Measurements from ENCODE around the gene ANGPTL7. TPM values are rescaled to one million over a fixed set of nuclear protein-coding genes. Genes with fewer than 3 reads are reported as not detected.
"Not testable (repeated sequence)": the region's sequence is repeated elsewhere in the genome, so short reads cannot be mapped to it uniquely, and the experiment has no call there.

The ANGPTL7 gene
- total RNA-seq, 1 donor from 2014 or later, result not detected

- Mint-ChIP-seq H3K4me3 (ENCODE audit: low read depth) (no peak overlapping the region), H3K27me3 (ENCODE audit: low read depth) (no peaks in the 10 kb centered on the region), H3K9me3 (no peaks in the 10 kb centered on the region), H3K36me3 (ENCODE audit: low read depth) (peaks cover 11% of the 10 kb centered on the region), H3K27ac (no peak overlapping the region), H3K4me1 (ENCODE audit: low read depth) (no peaks in the 10 kb centered on the region)
- intact Hi-C loops (cut with micrococcal nuclease), result no loop called here
- DNase-seq (ENCODE audit: low spot score), result no peak
These were observed 13.0 kb upstream of the ANGPTL7 start for GRCh38 chr1:11176081-11176706.

GRCh38 chr1:11178021-11179015 is 10.8 kb upstream of the ANGPTL7 start:
- intact Hi-C loops (cut with micrococcal nuclease), result no loop called here
- Mint-ChIP-seq H3K27ac (no peak overlapping the region), H3K4me1 (ENCODE audit: low read depth) (no peaks in the 10 kb centered on the region), H3K36me3 (ENCODE audit: low read depth) (peaks cover 9% of the 10 kb centered on the region), H3K27me3 (ENCODE audit: low read depth) (no peaks in the 10 kb centered on the region), H3K9me3 (no peaks in the 10 kb centered on the region), H3K4me3 (ENCODE audit: low read depth) (no peak overlapping the region)
- DNase-seq (ENCODE audit: low spot score), result no peak

DNA sequence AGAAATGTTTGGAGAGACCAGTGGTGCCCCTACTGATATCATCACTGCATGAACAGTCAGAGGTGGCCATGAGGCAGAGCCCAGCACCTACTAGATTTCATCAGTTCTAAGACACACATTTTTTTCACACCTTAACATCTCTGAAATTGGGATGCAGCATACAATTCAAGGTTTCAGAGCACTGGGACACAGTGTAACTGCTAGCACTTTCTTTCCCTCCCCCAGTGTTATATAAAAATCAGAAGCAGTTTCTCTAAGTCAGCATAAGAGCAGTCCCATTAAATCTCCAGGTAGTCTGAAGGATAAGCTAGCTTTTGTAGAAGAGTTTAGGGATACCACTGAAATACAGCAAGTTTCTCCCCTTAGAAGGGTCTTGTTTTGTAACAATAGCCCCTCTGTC is 10.0 kb upstream of the ANGPTL7 start:
- intact Hi-C loops (cut with micrococcal nuclease), result no loop called here
- Mint-ChIP-seq H3K27ac (no peak overlapping the region), H3K4me1 (ENCODE audit: low read depth) (no peaks in the 10 kb centered on the region), H3K9me3 (no peaks in the 10 kb centered on the region), H3K4me3 (ENCODE audit: low read depth) (no peak overlapping the region), H3K36me3 (ENCODE audit: low read depth) (peaks cover 6% of the 10 kb centered on the region), H3K27me3 (ENCODE audit: low read depth) (no peaks in the 10 kb centered on the region)
- DNase-seq (ENCODE audit: low spot score), result no peak

DNA sequence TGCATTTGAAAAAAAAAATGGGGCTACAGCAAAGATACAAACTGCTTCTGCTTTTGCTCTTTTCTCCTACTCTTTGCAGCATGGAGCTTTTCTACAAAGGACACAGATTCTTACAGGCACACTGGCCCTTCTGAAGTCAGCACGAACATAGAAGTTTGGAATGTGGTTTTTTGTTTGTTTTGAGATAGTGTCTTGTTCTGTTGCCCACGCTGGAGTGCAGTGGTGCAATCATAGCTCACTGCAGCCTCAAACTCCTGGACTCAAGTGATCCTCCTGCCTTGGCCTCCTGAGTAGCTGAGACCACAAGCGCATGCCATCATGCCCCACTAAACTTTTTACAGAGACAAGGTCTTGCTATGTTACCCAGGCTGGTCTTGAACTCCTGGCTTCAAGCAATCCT is 9.4 kb upstream of the ANGPTL7 start:
- H3K4me3 Mint-ChIP-seq (ENCODE audit: low read depth); H3K27me3 Mint-ChIP-seq (ENCODE audit: low read depth); intact Hi-C loops (cut with micrococcal nuclease); H3K36me3 Mint-ChIP-seq (ENCODE audit: low read depth); H3K9me3 Mint-ChIP-seq; H3K27ac Mint-ChIP-seq; H3K4me1 Mint-ChIP-seq (ENCODE audit: low read depth); DNase-seq (ENCODE audit: low spot score): not testable (repeated sequence)

GRCh38 chr1:11180342-11180744 is 8.8 kb upstream of the ANGPTL7 start:
- Mint-ChIP-seq H3K27me3 (ENCODE audit: low read depth) (no peaks in the 10 kb centered on the region), H3K9me3 (no peaks in the 10 kb centered on the region), H3K36me3 (ENCODE audit: low read depth) (peaks cover 13% of the 10 kb centered on the region), H3K4me1 (ENCODE audit: low read depth) (no peaks in the 10 kb centered on the region), H3K4me3 (ENCODE audit: low read depth) (no peak overlapping the region), H3K27ac (no peak overlapping the region)
- intact Hi-C loops (cut with micrococcal nuclease), result no loop called here
- DNase-seq (ENCODE audit: low spot score), result no peak

- no peak overlapping the region for H3K4me3 Mint-ChIP-seq (ENCODE audit: low read depth)
- no peak for DNase-seq (ENCODE audit: low spot score)
- H3K27me3 Mint-ChIP-seq (ENCODE audit: low read depth), result no peaks in the 10 kb centered on the region
- H3K27ac Mint-ChIP-seq, result no peak overlapping the region
- H3K9me3 Mint-ChIP-seq, result no peaks in the 10 kb centered on the region
- peaks cover 11% of the 10 kb centered on the region for H3K36me3 Mint-ChIP-seq (ENCODE audit: low read depth)
- intact Hi-C loops (cut with micrococcal nuclease), result no loop called here
- no peaks in the 10 kb centered on the region for H3K4me1 Mint-ChIP-seq (ENCODE audit: low read depth)
These were observed 6.3 kb upstream of the ANGPTL7 start for GRCh38 chr1:11182884-11183283.

DNA sequence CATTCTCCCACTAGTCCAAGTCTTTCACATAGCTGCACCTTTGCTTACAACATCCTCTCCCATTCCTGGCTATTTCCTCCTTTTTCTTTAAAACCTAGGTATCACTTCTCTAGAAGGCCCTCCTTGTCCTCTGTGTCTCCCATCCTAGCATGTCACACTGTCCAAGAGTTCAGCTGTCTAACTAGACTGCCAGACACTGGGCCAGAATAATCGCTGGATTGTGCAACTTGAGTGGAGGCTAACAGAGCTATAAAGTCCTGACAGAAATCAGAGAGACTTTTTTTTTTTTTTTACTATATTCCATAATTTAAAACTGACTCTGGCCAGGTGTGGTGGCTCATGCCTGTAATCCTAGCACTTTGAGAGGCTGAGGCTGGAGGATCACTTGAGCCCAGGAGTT is 4.2 kb upstream of the ANGPTL7 start:
- H3K27me3 Mint-ChIP-seq (ENCODE audit: low read depth), result no peaks in the 10 kb centered on the region
- intact Hi-C loops (cut with micrococcal nuclease), result no loop called here
- DNase-seq (ENCODE audit: low spot score), result no peak
- H3K4me1 Mint-ChIP-seq (ENCODE audit: low read depth), result no peaks in the 10 kb centered on the region
- no peaks in the 10 kb centered on the region for H3K9me3 Mint-ChIP-seq
- peaks cover 21% of the 10 kb centered on the region for H3K36me3 Mint-ChIP-seq (ENCODE audit: low read depth)
- H3K4me3 Mint-ChIP-seq (ENCODE audit: low read depth), result no peak overlapping the region
- H3K27ac Mint-ChIP-seq, result no peak overlapping the region

- no peaks in the 10 kb centered on the region for H3K27me3 Mint-ChIP-seq (ENCODE audit: low read depth)
- intact Hi-C loops (cut with micrococcal nuclease), result no loop called here
- no peak for DNase-seq (ENCODE audit: low spot score)
- peaks cover 18% of the 10 kb centered on the region for H3K36me3 Mint-ChIP-seq (ENCODE audit: low read depth)
- H3K4me1 Mint-ChIP-seq (ENCODE audit: low read depth), result no peaks in the 10 kb centered on the region
- H3K27ac Mint-ChIP-seq, result no peak overlapping the region
- no peak overlapping the region for H3K4me3 Mint-ChIP-seq (ENCODE audit: low read depth)
- no peaks in the 10 kb centered on the region for H3K9me3 Mint-ChIP-seq
These were observed 2.2 kb upstream of the ANGPTL7 start for GRCh38 chr1:11187000-11187399.

GRCh38 chr1:11187494-11187893 is 1.7 kb upstream of the ANGPTL7 start:
- intact Hi-C loops (cut with micrococcal nuclease), result no loop called here
- no peak overlapping the region for H3K27ac Mint-ChIP-seq
- no peaks in the 10 kb centered on the region for H3K4me1 Mint-ChIP-seq (ENCODE audit: low read depth)
- H3K27me3 Mint-ChIP-seq (ENCODE audit: low read depth), result no peaks in the 10 kb centered on the region
- no peak for DNase-seq (ENCODE audit: low spot score)
- peaks cover 18% of the 10 kb centered on the region for H3K36me3 Mint-ChIP-seq (ENCODE audit: low read depth)
- H3K9me3 Mint-ChIP-seq, result no peaks in the 10 kb centered on the region
- H3K4me3 Mint-ChIP-seq (ENCODE audit: low read depth), result no peak overlapping the region

- Mint-ChIP-seq H3K36me3 (ENCODE audit: low read depth) (peaks cover 22% of the 10 kb centered on the region), H3K4me1 (ENCODE audit: low read depth) (no peaks in the 10 kb centered on the region), H3K4me3 (ENCODE audit: low read depth) (no peak overlapping the region), H3K27ac (no peak overlapping the region), H3K9me3 (no peaks in the 10 kb centered on the region), H3K27me3 (ENCODE audit: low read depth) (no peaks in the 10 kb centered on the region)
- DNase-seq (ENCODE audit: low spot score), result no peak
- intact Hi-C loops (cut with micrococcal nuclease), result no loop called here
These were observed 1.2 kb upstream of the ANGPTL7 start for GRCh38 chr1:11187931-11188330.

DNA sequence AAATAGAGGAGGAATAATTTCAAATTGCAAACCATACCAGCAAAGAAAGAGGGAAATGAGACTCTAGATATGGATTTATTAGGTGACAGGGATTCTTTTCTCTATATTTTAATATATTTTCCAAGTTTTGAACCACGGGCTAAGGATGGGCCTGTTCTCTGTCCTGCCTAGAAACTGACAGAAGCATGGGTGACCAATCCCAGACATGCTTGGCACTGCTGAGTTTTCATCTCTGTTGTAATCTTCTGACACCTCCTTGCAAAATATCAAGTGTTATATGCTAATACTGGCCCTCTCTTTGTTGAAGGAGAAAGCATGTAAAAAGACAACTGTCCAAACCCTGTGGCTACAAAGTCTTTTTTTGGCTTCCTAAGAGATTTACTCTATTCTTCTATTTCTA is 774 bp upstream of the ANGPTL7 start:
- no peaks in the 10 kb centered on the region for H3K9me3 Mint-ChIP-seq
- H3K27ac Mint-ChIP-seq, result no peak overlapping the region
- H3K36me3 Mint-ChIP-seq (ENCODE audit: low read depth), result peaks cover 24% of the 10 kb centered on the region
- H3K4me3 Mint-ChIP-seq (ENCODE audit: low read depth), result no peak overlapping the region
- H3K4me1 Mint-ChIP-seq (ENCODE audit: low read depth), result no peaks in the 10 kb centered on the region
- no peak for DNase-seq (ENCODE audit: low spot score)
- no peaks in the 10 kb centered on the region for H3K27me3 Mint-ChIP-seq (ENCODE audit: low read depth)
- intact Hi-C loops (cut with micrococcal nuclease), result no loop called here

DNA sequence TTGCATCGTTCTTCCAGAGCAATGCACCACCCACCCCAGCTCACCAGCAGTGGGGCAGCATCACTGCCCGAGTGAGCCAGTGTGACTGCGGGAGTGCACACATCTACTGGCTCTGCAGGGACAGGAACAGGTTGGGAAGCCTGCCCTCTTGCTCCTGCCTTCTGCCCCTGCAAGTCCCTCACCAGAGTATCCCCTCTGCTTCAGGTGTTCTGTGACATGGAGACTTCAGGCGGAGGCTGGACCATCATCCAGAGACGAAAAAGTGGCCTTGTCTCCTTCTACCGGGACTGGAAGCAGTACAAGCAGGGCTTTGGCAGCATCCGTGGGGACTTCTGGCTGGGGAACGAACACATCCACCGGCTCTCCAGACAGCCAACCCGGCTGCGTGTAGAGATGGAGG is 4.2 kb downstream of the ANGPTL7 start:
- Mint-ChIP-seq H3K4me1 (ENCODE audit: low read depth) (no peaks in the 10 kb centered on the region), H3K9me3 (no peaks in the 10 kb centered on the region), H3K36me3 (ENCODE audit: low read depth) (peaks cover 47% of the 10 kb centered on the region), H3K4me3 (ENCODE audit: low read depth) (no peak overlapping the region), H3K27me3 (ENCODE audit: low read depth) (no peaks in the 10 kb centered on the region), H3K27ac (no peak overlapping the region)
- DNase-seq (ENCODE audit: low spot score), result no peak
- intact Hi-C loops (cut with micrococcal nuclease), result no loop called here

DNA sequence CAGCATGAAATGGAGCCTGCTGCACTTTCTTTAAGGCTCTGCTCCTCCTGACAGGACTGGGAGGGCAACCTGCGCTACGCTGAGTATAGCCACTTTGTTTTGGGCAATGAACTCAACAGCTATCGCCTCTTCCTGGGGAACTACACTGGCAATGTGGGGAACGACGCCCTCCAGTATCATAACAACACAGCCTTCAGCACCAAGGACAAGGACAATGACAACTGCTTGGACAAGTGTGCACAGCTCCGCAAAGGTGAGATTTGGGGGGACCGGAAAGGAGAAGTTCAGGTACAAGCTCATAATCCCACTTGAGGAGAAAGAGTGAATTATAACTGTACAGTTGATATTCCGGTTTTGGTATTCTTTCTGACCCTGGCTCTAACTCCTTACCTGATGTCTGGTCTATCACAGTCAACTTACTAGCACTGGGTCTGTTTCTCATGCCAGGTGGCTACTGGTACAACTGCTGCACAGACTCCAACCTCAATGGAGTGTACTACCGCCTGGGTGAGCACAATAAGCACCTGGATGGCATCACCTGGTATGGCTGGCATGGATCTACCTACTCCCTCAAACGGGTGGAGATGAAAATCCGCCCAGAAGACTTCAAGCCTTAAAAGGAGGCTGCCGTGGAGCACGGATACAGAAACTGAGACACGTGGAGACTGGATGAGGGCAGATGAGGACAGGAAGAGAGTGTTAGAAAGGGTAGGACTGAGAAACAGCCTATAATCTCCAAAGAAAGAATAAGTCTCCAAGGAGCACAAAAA is 5.4 kb downstream of the ANGPTL7 start:
- Mint-ChIP-seq H3K9me3 (no peaks in the 10 kb centered on the region), H3K36me3 (ENCODE audit: low read depth) (peaks cover 52% of the 10 kb centered on the region)

More for the DNA sequence above, 5.4 kb downstream of the ANGPTL7 start:
- DNase-seq (ENCODE audit: low spot score), result no peak
- H3K4me3 Mint-ChIP-seq (ENCODE audit: low read depth), result no peak overlapping the region
- intact Hi-C loops (cut with micrococcal nuclease), result no loop called here
- H3K4me1 Mint-ChIP-seq (ENCODE audit: low read depth), result no peaks in the 10 kb centered on the region
- H3K27ac Mint-ChIP-seq, result no peak overlapping the region
- H3K27me3 Mint-ChIP-seq (ENCODE audit: low read depth), result no peaks in the 10 kb centered on the region

All from activated T-helper 2 cell treated with anti-CD3 and anti-CD28 coated beads, Interferon-gamma antibody, Interleukin-2, Interleukin-4, amounts not matched to agents 10 μg/mL and 5 μg/mL and 100 μg/mL, durations not matched to agents 14 hours and 24 hours and 36 hours (primary cell).